K562 (cell line): ENCODE measurements around the gene PTPRB. TPM values are rescaled to one million over a fixed set of nuclear protein-coding genes. Genes with fewer than 3 reads are reported as not detected.

ENCODE experiments used
- ATAC-seq: fragments of 200-7000 bp; cut with Tn5 transposase; 3 replicates; pipeline ENCODE4 v1.9.1; 2020; ENCODE audit warnings: moderate library complexity
- BruUV-seq: library from RNA; stranded (reverse); fragments of 400-500 nt; replicated peaks from 2 replicates; lab custom pipeline; 2021; lab: Mats Ljungman, UMichigan
- CTCF ChIA-PET: fragments of 300-600 bp; formaldehyde crosslinking; extraction: SDS; loops from one replicate; lab custom pipeline; 2021; ENCODE audit warnings: low intra/inter-chr PET ratio; lab: Yijun Ruan, JAX
- POLR2A ChIA-PET: fragments of 300-600, 350-650 bp; sonication (Branson Sonifier 250); formaldehyde crosslinking; extraction: SDS; loops from one replicate; lab custom pipeline; 2021; ENCODE audit warnings: antibody characterized with exemption, inconsistent platforms; lab: Yijun Ruan, JAX
- DNase-seq, 4 experiments: peaks; one replicate each; pipeline versions ENCODE4 v3.0.0 to v3.0.0-alpha.2; 2011 to 2018; ENCODE audit warnings: low spot score in 3 of 4, mixed read lengths in 3 of 4; ENCODE audit errors: extremely low read depth in 1 of 4
- FAIRE-seq: peaks from 2 replicates; lab custom pipeline; 2011; peaks lifted over from hg19 to GRCh38; lab: Jason Lieb, UNC
- H2AFZ ChIP-seq: 2 replicates; pipeline ENCODE4 v1.6.0; 2011; ENCODE audit warnings: low read depth, low read length, control low read depth, inconsistent platforms
- H3K27ac ChIP-seq: fragments of 200-600 bp; 3 replicates; pipeline ENCODE4 v1.8.0; 2011; ENCODE audit warnings: low read depth, mild to moderate bottlenecking, control low read depth, inconsistent platforms, low read length, moderate library complexity, mixed read lengths; ENCODE audit errors: extremely low read depth
- H3K27me3 ChIP-seq, 2 experiments: fragments of 300-600 bp in 1 of 2; 2 replicates in 1 of 2; 3 replicates in 1 of 2; pipeline versions ENCODE4 v1.6.0 to v1.8.0; 2011; ENCODE audit warnings: inconsistent platforms in 2 of 2, low read length in 2 of 2, mild to moderate bottlenecking in 1 of 2, mixed read lengths in 1 of 2, moderate library complexity in 1 of 2; ENCODE audit not compliant: control insufficient read depth in 2 of 2, insufficient read depth in 2 of 2
- H3K36me3 ChIP-seq: fragments of 300-600 bp; 3 replicates; pipeline ENCODE4 v1.8.0; 2011; ENCODE audit warnings: mild to moderate bottlenecking, low read length, inconsistent platforms; ENCODE audit not compliant: control insufficient read depth, insufficient read depth
- H3K4me1 ChIP-seq, 2 experiments: fragments of 200-600 bp in 1 of 2; replicated peaks in 1 of 2; 2 replicates in 1 of 2; 3 replicates in 1 of 2; pipeline versions ENCODE4 v1.5.1 to v1.8.0; 2011; ENCODE audit warnings: inconsistent platforms in 2 of 2, low read length in 2 of 2, mild to moderate bottlenecking in 1 of 2, mixed read lengths in 1 of 2, moderate library complexity in 1 of 2; ENCODE audit not compliant: control insufficient read depth in 2 of 2, insufficient read depth in 2 of 2
- H3K4me2 ChIP-seq: 2 replicates; pipeline ENCODE4 v1.6.1; 2011; ENCODE audit warnings: low read length, control low read depth, inconsistent platforms, mixed read lengths; ENCODE audit not compliant: insufficient read depth
- H3K4me3 ChIP-seq: fragments of 200-600 bp; sonication (generic), shearing (Covaris generic); 2 replicates; pipeline ENCODE4 v1.5.1; 2016; ENCODE audit warnings: control low read depth, inconsistent platforms
- H3K79me2 ChIP-seq: fragments of 200-600 bp; 3 replicates; pipeline ENCODE4 v1.8.0; 2011; ENCODE audit warnings: low read length, inconsistent platforms; ENCODE audit not compliant: control insufficient read depth, insufficient read depth
- H3K9ac ChIP-seq, 2 experiments: 2 replicates each; pipeline versions ENCODE4 v1.6.0 to v1.6.1; 2011; ENCODE audit warnings: low read depth in 2 of 2, low read length in 2 of 2, control low read depth in 1 of 2, inconsistent platforms in 1 of 2, mild to moderate bottlenecking in 1 of 2, mixed read lengths in 1 of 2; ENCODE audit not compliant: insufficient read depth in 1 of 2
- H3K9me1 ChIP-seq: one replicate; pipeline ENCODE4 v1.6.0; 2011; ENCODE audit warnings: inconsistent platforms, mild to moderate bottlenecking, low read length, moderate library complexity; ENCODE audit not compliant: control insufficient read depth, insufficient read depth
- H3K9me3 ChIP-seq: replicated peaks from 2 replicates; pipeline ENCODE4 v1.5.1; 2011; ENCODE audit warnings: low read depth, low read length, inconsistent platforms; ENCODE audit not compliant: control insufficient read depth, insufficient read depth
- H4K20me1 ChIP-seq: replicated peaks from 2 replicates; pipeline ENCODE4 v1.6.1; 2011; ENCODE audit warnings: low read length, inconsistent platforms, mixed read lengths; ENCODE audit not compliant: control insufficient read depth, insufficient read depth
- ADNP ChIP-seq: fragments of 200-800 bp; sonication (Bioruptor generic); IDR thresholded peaks from 2 replicates; pipeline ENCODE4 v1.6.1; 2016; ENCODE audit warnings: missing genetic modification characterization, missing compliant biosample characterization
- DPF2 ChIP-seq: fragments of 450-650 bp; IDR thresholded peaks from 2 replicates; pipeline ENCODE4 v1.6.1; 2016
- GTF2E2 ChIP-seq: fragments of 200-800 bp; sonication (Bioruptor generic); IDR thresholded peaks from 2 replicates; pipeline ENCODE4 v1.6.1; 2016; ENCODE audit warnings: missing genetic modification characterization, missing compliant biosample characterization
- MCM5 ChIP-seq: fragments of 450-650 bp; IDR thresholded peaks from 2 replicates; pipeline ENCODE4 v1.6.1; 2016; ENCODE audit warnings: low read depth
- NONO ChIP-seq, 2 experiments: fragments of 200-400 bp in 1 of 2; fragments of 450-650 bp in 1 of 2; formaldehyde crosslinking in 1 of 2; IDR thresholded peaks; 2 replicates each; pipeline ENCODE4 v1.6.1; 2017; ENCODE audit warnings: low read depth in 2 of 2, mild to moderate bottlenecking in 2 of 2, moderate library complexity in 2 of 2, low read length in 1 of 2
- NR2C2 ChIP-seq, 2 experiments: fragments of 200-800 bp in 1 of 2; sonication (Bioruptor generic) in 1 of 2; sonication (generic) in 1 of 2; formaldehyde crosslinking in 1 of 2; IDR thresholded peaks; 2 replicates each; pipeline versions ENCODE4 v1.6.1 to v1.8.0; 2016 to 2022; ENCODE audit warnings: mild to moderate bottlenecking in 1 of 2, missing compliant biosample characterization in 1 of 2, missing genetic modification characterization in 1 of 2, missing genetic modification reagents in 1 of 2
- RB1 ChIP-seq: fragments of 450-650 bp; IDR thresholded peaks from 2 replicates; pipeline ENCODE4 v1.6.1; 2017; ENCODE audit warnings: low read depth, mild to moderate bottlenecking
- SIN3A ChIP-seq, 2 experiments: fragments of 150-350 bp in 1 of 2; IDR thresholded peaks; 2 replicates each; pipeline ENCODE4 v1.6.1; 2011 to 2016; ENCODE audit warnings: borderline replicate concordance in 2 of 2, low read depth in 2 of 2, low read length in 2 of 2, mild to moderate bottlenecking in 2 of 2, moderate library complexity in 2 of 2; ENCODE audit not compliant: control insufficient read depth in 1 of 2
- SNRNP70 ChIP-seq: fragments of 200-400 bp; formaldehyde crosslinking; optimal IDR thresholded peaks from 2 replicates; pipeline ENCODE3; 2017; ENCODE audit warnings: low read depth, low read length
- ZBTB8A ChIP-seq: fragments of 450-650 bp; IDR thresholded peaks from 2 replicates; pipeline ENCODE4 v1.6.1; 2018; ENCODE audit warnings: mild to moderate bottlenecking, moderate library complexity; ENCODE audit not compliant: partially characterized antibody
- ZNF143 ChIP-seq: sonication (generic); formaldehyde crosslinking; IDR thresholded peaks from 2 replicates; pipeline ENCODE4 v1.9.0; 2022; ENCODE audit warnings: mild to moderate bottlenecking, missing genetic modification reagents
- ZNF274 ChIP-seq: IDR thresholded peaks from 2 replicates; pipeline ENCODE4 v1.6.1; 2011; ENCODE audit warnings: low read depth, mild to moderate bottlenecking, low read length, moderate library complexity, borderline replicate concordance
- WGBS: fragments of 100-300 bp; shearing (Covaris generic); methylation state at CpG from one replicate; pipeline ENCODE4 v1.1.6; 2016; ENCODE audit warnings: low coverage, mixed read lengths; ENCODE audit not compliant: insufficient coverage; ENCODE audit errors: missing lambda C conversion rate; 5-methylcytosine and 5-hydroxymethylcytosine counted together
- in situ Hi-C: fragments of 300-500 bp; cut with MboI; formaldehyde crosslinking; loops from 4 replicates; pipeline ENCODE4 v1.15.0; 2018; ENCODE audit warnings: inconsistent platforms, mixed read lengths
- intact Hi-C: fragments of 100-400 bp; cut with micrococcal nuclease; formaldehyde crosslinking; loops from 2 replicates; pipeline ENCODE4 v1.14.2; 2022
- polyA plus RNA-seq, 8 experiments: library from polyadenylated mRNA; depleted of rRNA in 4 of 8; stranded (reverse) in 5 of 8; unstranded in 3 of 8; fragments of >200 nt; fragmentation: Nextera tagmentation in 2 of 8; fragmentation: Illumina TruSeq in 1 of 8; extraction: Ambion mirVana in 2 of 8; extraction: Trizol in 1 of 8; gene quantifications; 2 replicates each; pipeline versions ENCODE4 v1.2.1 to v1.2.3, GENCODE V29; 2011 to 2014; ENCODE audit warnings: inconsistent platforms in 1 of 8, missing spikeins in 1 of 8
- total RNA-seq, 7 experiments: library from RNA; depleted of rRNA in 6 of 7; stranded (reverse); fragments of >200 nt in 6 of 7; fragmentation: Illumina TruSeq in 2 of 7; extraction: Trizol in 2 of 7; gene quantifications; 2 replicates each; pipeline versions ENCODE4 v1.2.1 to v1.2.3, GENCODE V29; 2011 to 2021; ENCODE audit warnings: low replicate concordance in 1 of 7
- TF ChIP-seq, protein P1 (sequence below): sonication (generic); formaldehyde crosslinking; IDR thresholded peaks from 2 replicates; pipeline ENCODE4 v1.8.0; 2022; ENCODE audit warnings: mild to moderate bottlenecking, missing genetic modification reagents
- TF ChIP-seq, protein P2 (sequence below): fragments of 250-450 bp; sonication (Bioruptor Pico); IDR thresholded peaks from 2 replicates; pipeline ENCODE4 v1.4.0; 2020; ENCODE audit warnings: mild to moderate bottlenecking, moderate library complexity
- TF ChIP-seq, protein P3 (sequence below): fragments of 450-650 bp; formaldehyde crosslinking; IDR thresholded peaks from 2 replicates; pipeline ENCODE4 v1.4.0; 2020; ENCODE audit warnings: mild to moderate bottlenecking, moderate library complexity

PTPRB gene
- total and polyA plus RNA-seq, 9 of the 15 experiments (the other 6 are each of a cell fraction or from before 2014, with no cell fraction given): 0.46 to 5.9 (median 3.1) TPM

DNA sequence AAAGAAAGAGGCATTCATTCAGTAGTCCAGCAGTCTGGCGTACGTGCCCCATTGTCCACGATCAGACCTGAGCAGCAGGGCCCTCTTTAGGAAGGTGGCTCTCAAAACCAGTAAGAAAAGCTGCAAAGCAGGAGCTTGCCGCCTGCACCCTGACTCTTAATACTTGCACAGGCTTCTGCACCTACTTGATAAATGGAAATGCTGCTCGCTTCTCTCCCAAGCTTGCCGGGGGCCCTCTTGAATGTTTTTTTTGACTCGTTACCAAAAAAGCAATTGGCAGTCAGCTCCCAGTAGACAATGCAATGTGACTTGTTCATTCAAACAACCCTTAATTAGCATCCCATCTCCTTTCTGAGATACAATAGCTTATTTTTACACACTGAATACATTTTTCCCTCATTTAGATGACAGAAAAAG lies 27.2 kb upstream of the PTPRB start:
- Histone ChIP-seq H3K27me3 (no peaks in the 10 kb centered on the region), H3K4me1 (peaks cover 0 to 27% of the 10 kb centered on the region in 2 experiments; a peak in 3 of 5 replicates), H4K20me1 (no peaks in the 10 kb centered on the region), H3K79me2 (peaks cover 7% of the 10 kb centered on the region), H2AFZ (peak overlapping the region; percentile 87), H3K9me1 (no peaks in the 10 kb centered on the region), H3K9me3 (no peaks in the 10 kb centered on the region), H3K27ac (peak overlapping the region; percentile 63), H3K4me2 (peak overlapping the region; percentile 58), H3K4me3 (peak overlapping the region; percentile 4; the same call in 1 of the 2 replicates), H3K9ac (peak overlapping the region; percentile 50 to 75; a peak in 3 of 4 replicates), H3K36me3 (no peaks in the 10 kb centered on the region)
- 2% methylated on average over 7 of the region's 7 CpGs for WGBS
- intact Hi-C loops (loop anchor here (1.0 to 5.0 kb wide), 2 partner anchors 57 to 74 kb away; no protein-coding TSS in a partner anchor), in situ Hi-C loops (no loop called here)
- DNase-seq (peak in 2 of 4 experiments; percentile 43 to 79), FAIRE-seq (peak; percentile 40), ATAC-seq (peak; percentile 69)
- CTCF ChIA-PET: no interaction called here
- no TSS peak for BruUV-seq
- POLR2A ChIA-PET: interaction anchor here (0.7 to 1.1 kb wide), 4 partner anchors 21 to 196 kb away, joined by 3 read pairs; no protein-coding TSS in a partner anchor
- TF ChIP-seq, protein P1, sequence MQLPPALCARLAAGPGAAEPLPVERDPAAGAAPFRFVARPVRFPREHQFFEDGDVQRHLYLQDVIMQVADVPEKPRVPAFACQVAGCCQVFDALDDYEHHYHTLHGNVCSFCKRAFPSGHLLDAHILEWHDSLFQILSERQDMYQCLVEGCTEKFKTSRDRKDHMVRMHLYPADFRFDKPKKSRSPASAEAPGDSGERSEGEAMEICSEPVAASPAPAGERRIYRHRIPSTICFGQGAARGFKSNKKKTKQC (CRISPR knock-in tag): no peak
- TF ChIP-seq NONO (IDR thresholded peaks at IDR 0.05; ENCODE audit: low read depth in 2 of 2, low read length in 1 of 2) (no peak), ADNP (no peak), NR2C2 (CRISPR knock-in tag; IDR thresholded peaks at IDR 0.05) (no peak), NR2C2 (tag; IDR thresholded peaks at IDR 0.05) (no peak), MCM5 (no peak), GTF2E2 (tag) (peak; percentile 12; the same call in 1 of the 2 replicates), ZNF143 (CRISPR knock-in tag) (no peak), ZBTB8A (no peak), RB1 (0 out of 2 replicates have a peak, but pooled peaks have one; percentile 32), DPF2 (no peak), SIN3A (IDR thresholded peaks at IDR 0.05; ENCODE audit: borderline replicate concordance in 2 of 2, control insufficient read depth in 1 of 2, low read depth in 2 of 2, low read length in 2 of 2) (no peak), SNRNP70 (no peak), ZNF274 (no peak)
- TF ChIP-seq, protein P2, sequence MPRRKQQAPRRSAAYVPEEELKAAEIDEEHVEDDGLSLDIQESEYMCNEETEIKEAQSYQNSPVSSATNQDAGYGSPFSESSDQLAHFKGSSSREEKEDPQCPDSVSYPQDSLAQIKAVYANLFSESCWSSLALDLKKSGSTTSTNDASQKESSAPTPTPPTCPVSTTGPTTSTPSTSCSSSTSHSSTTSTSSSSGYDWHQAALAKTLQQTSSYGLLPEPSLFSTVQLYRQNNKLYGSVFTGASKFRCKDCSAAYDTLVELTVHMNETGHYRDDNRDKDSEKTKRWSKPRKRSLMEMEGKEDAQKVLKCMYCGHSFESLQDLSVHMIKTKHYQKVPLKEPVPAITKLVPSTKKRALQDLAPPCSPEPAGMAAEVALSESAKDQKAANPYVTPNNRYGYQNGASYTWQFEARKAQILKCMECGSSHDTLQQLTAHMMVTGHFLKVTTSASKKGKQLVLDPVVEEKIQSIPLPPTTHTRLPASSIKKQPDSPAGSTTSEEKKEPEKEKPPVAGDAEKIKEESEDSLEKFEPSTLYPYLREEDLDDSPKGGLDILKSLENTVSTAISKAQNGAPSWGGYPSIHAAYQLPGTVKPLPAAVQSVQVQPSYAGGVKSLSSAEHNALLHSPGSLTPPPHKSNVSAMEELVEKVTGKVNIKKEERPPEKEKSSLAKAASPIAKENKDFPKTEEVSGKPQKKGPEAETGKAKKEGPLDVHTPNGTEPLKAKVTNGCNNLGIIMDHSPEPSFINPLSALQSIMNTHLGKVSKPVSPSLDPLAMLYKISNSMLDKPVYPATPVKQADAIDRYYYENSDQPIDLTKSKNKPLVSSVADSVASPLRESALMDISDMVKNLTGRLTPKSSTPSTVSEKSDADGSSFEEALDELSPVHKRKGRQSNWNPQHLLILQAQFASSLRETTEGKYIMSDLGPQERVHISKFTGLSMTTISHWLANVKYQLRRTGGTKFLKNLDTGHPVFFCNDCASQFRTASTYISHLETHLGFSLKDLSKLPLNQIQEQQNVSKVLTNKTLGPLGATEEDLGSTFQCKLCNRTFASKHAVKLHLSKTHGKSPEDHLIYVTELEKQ: no peak
- TF ChIP-seq, protein P3, sequence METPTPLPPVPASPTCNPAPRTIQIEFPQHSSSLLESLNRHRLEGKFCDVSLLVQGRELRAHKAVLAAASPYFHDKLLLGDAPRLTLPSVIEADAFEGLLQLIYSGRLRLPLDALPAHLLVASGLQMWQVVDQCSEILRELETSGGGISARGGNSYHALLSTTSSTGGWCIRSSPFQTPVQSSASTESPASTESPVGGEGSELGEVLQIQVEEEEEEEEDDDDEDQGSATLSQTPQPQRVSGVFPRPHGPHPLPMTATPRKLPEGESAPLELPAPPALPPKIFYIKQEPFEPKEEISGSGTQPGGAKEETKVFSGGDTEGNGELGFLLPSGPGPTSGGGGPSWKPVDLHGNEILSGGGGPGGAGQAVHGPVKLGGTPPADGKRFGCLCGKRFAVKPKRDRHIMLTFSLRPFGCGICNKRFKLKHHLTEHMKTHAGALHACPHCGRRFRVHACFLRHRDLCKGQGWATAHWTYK (CRISPR knock-in tag): no peak
